Testis (tissue), 3 donors: ENCODE data around the gene STX1B. TPM values are rescaled to one million over a fixed set of nuclear protein-coding genes. Genes with fewer than 3 reads are reported as not detected.

Experiments
- DNase-seq: peaks from one replicate; pipeline ENCODE4 v3.0.0-alpha.2; 2019
- H3K27ac ChIP-seq, 2 donors: fragments of 200-600 bp; sonication (generic); one replicate each; pipeline ENCODE4 v1.5.1; 2019
- H3K27me3 ChIP-seq: fragments of 200-600 bp; sonication (generic); one replicate; pipeline ENCODE4 v1.5.1; 2019
- H3K36me3 ChIP-seq: fragments of 200-600 bp; sonication (generic); one replicate; pipeline ENCODE4 v1.5.1; 2017; ENCODE audit warnings: low read depth; ENCODE audit errors: missing control alignments
- H3K4me1 ChIP-seq: fragments of 200-600 bp; sonication (generic); one replicate; pipeline ENCODE4 v1.5.1; 2019
- H3K4me3 ChIP-seq, 2 donors: fragments of 200-600 bp; sonication (generic); one replicate each; pipeline ENCODE4 v1.5.1; 2017 to 2019
- H3K9me3 ChIP-seq: fragments of 200-600 bp; sonication (generic); one replicate; pipeline ENCODE4 v1.5.1; 2017
- POLR2A ChIP-seq: fragments of 450-650 bp; IDR thresholded peaks from one replicate; pipeline ENCODE4 v1.6.1; 2017; ENCODE audit warnings: antibody characterized with exemption, mild to moderate bottlenecking, moderate library complexity
- WGBS, 2 donors: methylation state at CpG; one replicate each; pipeline ENCODE4 v1.1.5; 2018; 5-methylcytosine and 5-hydroxymethylcytosine counted together
- intact Hi-C: fragments of 100-400 bp; cut with DNase I; formaldehyde crosslinking; loops from one replicate; pipeline ENCODE4 v1.15.1; 2023; ENCODE audit warnings: low total_unique reads
- polyA plus RNA-seq: library from polyadenylated mRNA; stranded (reverse); fragments of 350-450 nt; fragmentation: Illumina TruSeq; extraction: RNeasy Lipid Tissue Mini Kit (QIAGEN cat#74804); gene quantifications from one replicate; pipeline ENCODE4 v1.2.3, GENCODE V29; 2014; ENCODE audit warnings: low read depth, low replicate concordance; ENCODE audit not compliant: insufficient read depth
- total RNA-seq, 2 donors: library from RNA; depleted of rRNA; stranded (reverse); fragments of >200 nt; gene quantifications; one replicate each; pipeline ENCODE4 v1.2.3, GENCODE V29; 2016
- TF ChIP-seq, protein P1 (sequence below), 3 experiments: fragments of 450-650 bp in 2 of 3; fragments of 200-600 bp in 1 of 3; sonication (generic) in 1 of 3; IDR thresholded peaks; one replicate each; pipeline ENCODE4 v1.5.1; 2016 to 2019; ENCODE audit warnings: antibody characterized with exemption in 3 of 3, mild to moderate bottlenecking in 2 of 3, moderate library complexity in 1 of 3

STX1B gene
- total and polyA plus RNA-seq, 3 donors from 2014 or later: 5.8 to 8.7 (median 6.3) TPM

DNA sequence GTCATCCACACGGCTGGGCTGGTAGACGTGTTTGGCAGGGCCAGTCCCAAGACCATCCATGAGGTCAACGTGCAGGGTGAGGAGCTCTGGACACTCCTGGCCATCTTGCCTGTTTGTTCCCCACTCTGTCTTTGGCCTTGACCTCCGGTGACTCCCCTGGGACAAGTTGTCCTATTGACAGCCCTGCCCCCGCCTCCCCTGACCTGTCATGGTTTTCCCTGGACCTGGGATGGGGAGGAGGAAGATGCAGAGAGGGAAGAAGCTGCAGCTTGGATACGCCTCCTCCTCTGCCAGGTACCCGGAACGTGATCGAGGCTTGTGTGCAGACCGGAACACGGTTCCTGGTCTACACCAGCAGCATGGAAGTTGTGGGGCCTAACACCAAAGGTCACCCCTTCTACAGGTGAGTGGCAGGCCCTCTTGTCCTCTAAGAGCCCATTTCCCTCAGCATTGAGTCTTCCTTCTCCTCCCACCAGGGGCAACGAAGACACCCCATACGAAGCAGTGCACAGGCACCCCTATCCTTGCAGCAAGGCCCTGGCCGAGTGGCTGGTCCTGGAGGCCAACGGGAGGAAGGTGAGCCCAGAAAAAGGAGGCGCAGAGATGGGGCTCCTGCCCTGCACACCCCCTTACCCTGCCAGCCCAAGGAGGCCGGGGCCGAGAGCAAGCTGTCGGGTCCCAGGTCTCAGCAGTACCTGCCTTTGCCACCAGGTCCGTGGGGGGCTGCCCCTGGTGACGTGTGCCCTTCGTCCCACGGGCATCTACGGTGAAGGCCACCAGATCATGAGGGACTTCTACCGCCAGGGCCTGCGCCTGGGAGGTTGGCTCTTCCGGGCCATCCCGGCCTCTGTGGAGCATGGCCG lies 24.1 kb downstream of the STX1B start:
- Histone ChIP-seq H3K4me3 (no peak overlapping the region), H3K27me3 (no peaks in the 10 kb centered on the region), H3K9me3 (no peaks in the 10 kb centered on the region), H3K4me1 (peaks cover 11% of the 10 kb centered on the region), H3K27ac (no peak overlapping the region), H3K36me3 (no peaks in the 10 kb centered on the region)
- 86 to 87% methylated on average over 10 to 29 of the region's 29 CpGs for WGBS, 2 donors
- TF ChIP-seq, protein P1, sequence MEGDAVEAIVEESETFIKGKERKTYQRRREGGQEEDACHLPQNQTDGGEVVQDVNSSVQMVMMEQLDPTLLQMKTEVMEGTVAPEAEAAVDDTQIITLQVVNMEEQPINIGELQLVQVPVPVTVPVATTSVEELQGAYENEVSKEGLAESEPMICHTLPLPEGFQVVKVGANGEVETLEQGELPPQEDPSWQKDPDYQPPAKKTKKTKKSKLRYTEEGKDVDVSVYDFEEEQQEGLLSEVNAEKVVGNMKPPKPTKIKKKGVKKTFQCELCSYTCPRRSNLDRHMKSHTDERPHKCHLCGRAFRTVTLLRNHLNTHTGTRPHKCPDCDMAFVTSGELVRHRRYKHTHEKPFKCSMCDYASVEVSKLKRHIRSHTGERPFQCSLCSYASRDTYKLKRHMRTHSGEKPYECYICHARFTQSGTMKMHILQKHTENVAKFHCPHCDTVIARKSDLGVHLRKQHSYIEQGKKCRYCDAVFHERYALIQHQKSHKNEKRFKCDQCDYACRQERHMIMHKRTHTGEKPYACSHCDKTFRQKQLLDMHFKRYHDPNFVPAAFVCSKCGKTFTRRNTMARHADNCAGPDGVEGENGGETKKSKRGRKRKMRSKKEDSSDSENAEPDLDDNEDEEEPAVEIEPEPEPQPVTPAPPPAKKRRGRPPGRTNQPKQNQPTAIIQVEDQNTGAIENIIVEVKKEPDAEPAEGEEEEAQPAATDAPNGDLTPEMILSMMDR (IDR thresholded peaks at IDR 0.05): no peak
- TF ChIP-seq POLR2A: no peak
- intact Hi-C loops: loop anchor here (10.0 kb wide), 3 partner anchors 48 to 448 kb away; partner anchors contain the start of gene STX4
- DNase-seq: no peak

- 57 to 60% methylated on average over 14 to 19 of the region's 20 CpGs for WGBS, 2 donors
- H3K4me3 ChIP-seq: peak overlapping the region in 1 of 2 donors; percentile 14
- H3K27me3 ChIP-seq: no peaks in the 10 kb centered on the region
- intact Hi-C loops: loop anchor here (10.0 kb wide), 3 partner anchors 49 to 449 kb away; partner anchors contain the start of gene STX4
- peak overlapping the region in 1 of 2 donors; percentile 44 for H3K27ac ChIP-seq
- no peaks in the 10 kb centered on the region for H3K9me3 ChIP-seq
- H3K4me1 ChIP-seq: peaks cover 11% of the 10 kb centered on the region
- DNase-seq: peak; percentile 43
- TF ChIP-seq, protein P1 (IDR thresholded peaks at IDR 0.05): no peak
- TF ChIP-seq POLR2A: no peak
- no peaks in the 10 kb centered on the region for H3K36me3 ChIP-seq
Observed at GRCh38 chr16:30985401-30986128, 24.9 kb downstream of the STX1B start.

DNA sequence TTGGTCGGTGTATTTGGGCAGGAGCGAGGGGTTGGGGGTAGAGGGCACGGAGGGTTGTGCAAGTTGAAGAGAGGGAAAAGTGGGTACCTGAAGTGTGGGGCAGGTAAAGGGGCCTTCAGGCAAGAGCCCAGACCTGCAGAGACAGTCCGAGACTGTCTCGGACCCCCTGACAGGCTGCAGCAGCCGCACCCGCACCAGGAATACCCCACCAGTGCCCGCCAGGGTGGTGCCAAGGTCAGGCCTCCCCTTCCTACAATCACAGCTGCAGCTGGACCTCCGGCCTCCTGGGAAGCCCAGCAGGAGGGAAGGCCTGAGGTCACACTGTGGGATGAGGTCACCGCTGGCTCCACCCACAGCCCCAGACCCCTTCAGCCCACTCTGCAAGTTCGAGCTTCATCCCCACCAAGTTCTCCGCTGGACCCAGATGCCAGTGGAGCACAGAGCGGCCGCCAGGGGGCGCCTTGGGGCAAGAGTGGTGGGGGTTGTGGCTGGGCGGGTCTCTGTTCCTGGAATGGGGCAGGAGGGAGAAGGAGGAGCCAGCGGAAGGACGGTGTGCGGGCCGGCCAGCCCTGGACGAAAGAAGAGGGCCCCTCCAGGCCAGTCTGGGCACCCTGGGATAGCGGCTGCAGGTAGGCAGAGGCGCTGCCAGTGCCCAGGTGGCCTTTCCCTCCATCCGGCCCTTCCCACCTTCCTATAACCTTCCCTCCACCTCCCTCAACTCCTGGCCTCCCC lies 25.6 kb downstream of the STX1B start, which contains the start of gene HSD3B7:
TSS of gene HSD3B7 (plus strand) at position 539 of the 732 bp plus-strand sequence. CDS start 452 bp downstream, outside the sequence.
- intact Hi-C loops: loop anchor here (5.0 to 10.0 kb wide), 4 partner anchors 50 to 450 kb away; partner anchors contain the start of gene STX4
- no peak for TF ChIP-seq POLR2A
- TF ChIP-seq, protein P1 (IDR thresholded peaks at IDR 0.05): peak; percentile 92 to 99 (median 94)
- no peaks in the 10 kb centered on the region for H3K27me3 ChIP-seq
- no peaks in the 10 kb centered on the region for H3K36me3 ChIP-seq
- H3K9me3 ChIP-seq: no peaks in the 10 kb centered on the region
- peak within 1 kb of the TSS in 1 of 2 donors; percentile 44 for H3K27ac ChIP-seq
- WGBS, 2 donors: 39 to 52% methylated on average over 18 to 23 of the region's 24 CpGs
- peak; percentile 91 for DNase-seq
- peak within 1 kb of the TSS in 1 of 2 donors; percentile 14 for H3K4me3 ChIP-seq
- peaks cover 11% of the 10 kb centered on the region for H3K4me1 ChIP-seq

GRCh38 chr16:30983898-30984610 lies 26.4 kb downstream of the STX1B start:
- H3K4me1 ChIP-seq: peaks cover 11% of the 10 kb centered on the region
- H3K9me3 ChIP-seq: no peaks in the 10 kb centered on the region
- no peak for TF ChIP-seq POLR2A
- TF ChIP-seq, protein P1 (IDR thresholded peaks at IDR 0.05): no peak
- no peak overlapping the region for H3K4me3 ChIP-seq
- H3K27me3 ChIP-seq: no peaks in the 10 kb centered on the region
- 83 to 87% methylated on average over 12 to 14 of the region's 14 CpGs for WGBS, 2 donors
- H3K27ac ChIP-seq: no peak overlapping the region
- intact Hi-C loops: loop anchor here (5.0 to 10.0 kb wide), 4 partner anchors 51 to 451 kb away; partner anchors contain the start of gene STX4
- H3K36me3 ChIP-seq: no peaks in the 10 kb centered on the region
- DNase-seq: no peak
